ENCODE measurements around the gene SAMD9.

DNA sequence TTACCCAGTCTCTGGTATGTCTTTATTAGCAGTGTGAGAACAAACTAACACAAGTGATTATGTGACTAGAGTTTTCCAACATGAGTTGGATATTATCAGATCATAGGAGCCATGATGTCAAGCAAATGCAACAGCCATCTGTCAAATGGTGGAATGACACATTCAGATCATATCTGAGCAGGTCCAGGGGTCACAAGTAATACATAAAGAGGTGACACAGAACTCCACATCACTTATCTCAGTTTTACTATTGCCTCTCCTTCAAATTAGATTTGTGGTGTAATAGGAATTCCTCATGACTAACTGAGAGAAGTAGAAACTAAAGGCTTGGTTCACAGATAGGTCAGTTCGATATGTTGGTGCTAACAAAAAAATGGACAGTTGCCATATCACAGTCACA, 42.6 kb upstream of the SAMD9 start:
- TF ChIP-seq, protein P1, sequence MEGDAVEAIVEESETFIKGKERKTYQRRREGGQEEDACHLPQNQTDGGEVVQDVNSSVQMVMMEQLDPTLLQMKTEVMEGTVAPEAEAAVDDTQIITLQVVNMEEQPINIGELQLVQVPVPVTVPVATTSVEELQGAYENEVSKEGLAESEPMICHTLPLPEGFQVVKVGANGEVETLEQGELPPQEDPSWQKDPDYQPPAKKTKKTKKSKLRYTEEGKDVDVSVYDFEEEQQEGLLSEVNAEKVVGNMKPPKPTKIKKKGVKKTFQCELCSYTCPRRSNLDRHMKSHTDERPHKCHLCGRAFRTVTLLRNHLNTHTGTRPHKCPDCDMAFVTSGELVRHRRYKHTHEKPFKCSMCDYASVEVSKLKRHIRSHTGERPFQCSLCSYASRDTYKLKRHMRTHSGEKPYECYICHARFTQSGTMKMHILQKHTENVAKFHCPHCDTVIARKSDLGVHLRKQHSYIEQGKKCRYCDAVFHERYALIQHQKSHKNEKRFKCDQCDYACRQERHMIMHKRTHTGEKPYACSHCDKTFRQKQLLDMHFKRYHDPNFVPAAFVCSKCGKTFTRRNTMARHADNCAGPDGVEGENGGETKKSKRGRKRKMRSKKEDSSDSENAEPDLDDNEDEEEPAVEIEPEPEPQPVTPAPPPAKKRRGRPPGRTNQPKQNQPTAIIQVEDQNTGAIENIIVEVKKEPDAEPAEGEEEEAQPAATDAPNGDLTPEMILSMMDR (IDR thresholded peaks at IDR 0.05) = no peak
- no peak for TF ChIP-seq EZH2 (IDR thresholded peaks at IDR 0.05)
